Measurements from ENCODE around the gene NFATC2IP. TPM values are rescaled to one million over a fixed set of nuclear protein-coding genes. Genes with fewer than 3 reads are reported as not detected.

Gene NFATC2IP
- total and polyA plus RNA-seq, 10 of the 15 experiments (the other 5 are each of a cell fraction or from before 2014, with no cell fraction given) = 12.2 to 93.9 (median 46.9) TPM

DNA sequence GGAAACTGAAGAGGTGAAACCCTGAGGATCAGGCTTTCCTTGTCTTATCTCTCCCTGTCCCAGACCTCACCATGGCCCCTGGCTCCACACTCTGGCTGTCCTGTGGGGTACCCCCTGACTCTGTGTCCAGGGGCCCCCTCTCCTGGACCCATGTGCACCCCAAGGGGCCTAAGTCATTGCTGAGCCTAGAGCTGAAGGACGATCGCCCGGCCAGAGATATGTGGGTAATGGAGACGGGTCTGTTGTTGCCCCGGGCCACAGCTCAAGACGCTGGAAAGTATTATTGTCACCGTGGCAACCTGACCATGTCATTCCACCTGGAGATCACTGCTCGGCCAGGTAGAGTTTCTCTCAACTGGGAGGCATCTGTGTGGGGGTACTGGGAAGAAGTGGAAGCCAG lies 17.6 kb upstream of the NFATC2IP start:
- POLR2A ChIA-PET = interaction anchor here (0.6 to 3.7 kb wide), 12 partner anchors 8 to 111 kb away, joined by 3 to 39 read pairs (median 4); partner anchors contain the start of genes ATXN2L, RABEP2 and TUFM
- 7% methylated on average over 8 of the region's 8 CpGs for WGBS (ENCODE audit: insufficient coverage, insufficient replicate concordance, low lambda C conversion rate, missing lambda C conversion rate)

More for the DNA sequence above, 17.6 kb upstream of the NFATC2IP start:
- Histone ChIP-seq H3K27me3 (replicated peaks in 1 of 2; ENCODE audit: control insufficient read depth in 2 of 2, insufficient read depth in 2 of 2, low read length in 1 of 2) (no peaks in the 10 kb centered on the region), H3K36me3 (ENCODE audit: control insufficient read depth in 2 of 2, insufficient read depth in 2 of 2, low read length in 1 of 2) (peaks cover 0 to 6% of the 10 kb centered on the region in 2 experiments; a peak in 1 of 4 replicates), H3K9ac (ENCODE audit: control insufficient read depth, insufficient read depth, low read length) (peak overlapping the region; percentile 97), H3K79me2 (ENCODE audit: control insufficient read depth, insufficient read depth, low read length) (peaks cover 21% of the 10 kb centered on the region), H3K4me2 (ENCODE audit: control insufficient read depth, insufficient read depth) (peak overlapping the region; percentile 95), H3K27ac (ENCODE audit: control insufficient read depth, insufficient read depth) (peak overlapping the region; percentile 92), H4K20me1 (ENCODE audit: control insufficient read depth, insufficient read depth) (no peaks in the 10 kb centered on the region), H2AFZ (ENCODE audit: control insufficient read depth, low read depth, low read length) (peak overlapping the region; percentile 79), H3K4me1 (ENCODE audit: control insufficient read depth, insufficient read depth, low read length) (peaks cover 16% of the 10 kb centered on the region), H3K9me3 (replicated peaks; ENCODE audit: control insufficient read depth, insufficient read depth, low read length) (no peaks in the 10 kb centered on the region), H3K4me3 (peak overlapping the region; percentile 96)
- FAIRE-seq (no peak), ATAC-seq (no peak), DNase-seq (ENCODE audit: low read depth, low spot score) (no peak)
- no TSS peak for BruUV-seq (replicated peaks)
- in situ Hi-C loops (cut with MboI) = no loop called here
- TF ChIP-seq, protein P1, sequence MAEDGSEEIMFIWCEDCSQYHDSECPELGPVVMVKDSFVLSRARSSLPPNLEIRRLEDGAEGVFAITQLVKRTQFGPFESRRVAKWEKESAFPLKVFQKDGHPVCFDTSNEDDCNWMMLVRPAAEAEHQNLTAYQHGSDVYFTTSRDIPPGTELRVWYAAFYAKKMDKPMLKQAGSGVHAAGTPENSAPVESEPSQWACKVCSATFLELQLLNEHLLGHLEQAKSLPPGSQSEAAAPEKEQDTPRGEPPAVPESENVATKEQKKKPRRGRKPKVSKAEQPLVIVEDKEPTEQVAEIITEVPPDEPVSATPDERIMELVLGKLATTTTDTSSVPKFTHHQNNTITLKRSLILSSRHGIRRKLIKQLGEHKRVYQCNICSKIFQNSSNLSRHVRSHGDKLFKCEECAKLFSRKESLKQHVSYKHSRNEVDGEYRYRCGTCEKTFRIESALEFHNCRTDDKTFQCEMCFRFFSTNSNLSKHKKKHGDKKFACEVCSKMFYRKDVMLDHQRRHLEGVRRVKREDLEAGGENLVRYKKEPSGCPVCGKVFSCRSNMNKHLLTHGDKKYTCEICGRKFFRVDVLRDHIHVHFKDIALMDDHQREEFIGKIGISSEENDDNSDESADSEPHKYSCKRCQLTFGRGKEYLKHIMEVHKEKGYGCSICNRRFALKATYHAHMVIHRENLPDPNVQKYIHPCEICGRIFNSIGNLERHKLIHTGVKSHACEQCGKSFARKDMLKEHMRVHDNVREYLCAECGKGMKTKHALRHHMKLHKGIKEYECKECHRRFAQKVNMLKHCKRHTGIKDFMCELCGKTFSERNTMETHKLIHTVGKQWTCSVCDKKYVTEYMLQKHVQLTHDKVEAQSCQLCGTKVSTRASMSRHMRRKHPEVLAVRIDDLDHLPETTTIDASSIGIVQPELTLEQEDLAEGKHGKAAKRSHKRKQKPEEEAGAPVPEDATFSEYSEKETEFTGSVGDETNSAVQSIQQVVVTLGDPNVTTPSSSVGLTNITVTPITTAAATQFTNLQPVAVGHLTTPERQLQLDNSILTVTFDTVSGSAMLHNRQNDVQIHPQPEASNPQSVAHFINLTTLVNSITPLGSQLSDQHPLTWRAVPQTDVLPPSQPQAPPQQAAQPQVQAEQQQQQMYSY (CRISPR knock-in tag; IDR thresholded peaks at IDR 0.05) = no peak
- TF ChIP-seq ZZZ3 (IDR thresholded peaks at IDR 0.05; ENCODE audit: control insufficient read depth, insufficient read length, low read depth) (no peak), IKZF1 (conservative IDR thresholded peaks at IDR 0.05) (no peak)
- ChIA-PET RAD21 (ENCODE audit: unreplicated experiment) (interaction anchor here (1.0 to 4.5 kb wide), 6 partner anchors 10 to 86 kb away, joined by 3 to 46 read pairs (median 8); partner anchors contain the start of genes ATP2A1, SH2B1 and TUFM), CTCF (interaction anchor here (0.6 to 7.2 kb wide), 10 partner anchors 9 to 87 kb away, joined by 3 to 136 read pairs (median 4); partner anchors contain the start of genes ATP2A1 and TUFM), SMC1A (ENCODE audit: uncharacterized antibody, unreplicated experiment) (interaction anchor here (1.2 to 4.2 kb wide), 11 partner anchors 8 to 111 kb away, joined by 3 to 52 read pairs (median 5); partner anchors contain the start of genes ATXN2L, RABEP2, SH2B1 and TUFM)
- intact Hi-C loops (cut with micrococcal nuclease; ENCODE audit: unreplicated experiment) = loop anchor here (5.0 kb wide), 1 partner anchor 56 kb away; the partner anchor contains the start of gene ATP2A1
